ENCODE measurements around the gene WDR62.
A peak's percentile ranks its signal among the peaks of the same experiment; 100 is the strongest.

WDR62 gene

GRCh38 chr19:36141039-36141927 lies 86.6 kb downstream of the WDR62 start:
- Histone ChIP-seq H3K4me1 (ENCODE audit: insufficient read depth, low read length, poor library complexity, severe bottlenecking) (peaks cover 9% of the 10 kb centered on the region), H3K9ac (ENCODE audit: low read depth, low read length, poor library complexity, severe bottlenecking) (peak overlapping the region; percentile 84), H3K4me3 (ENCODE audit: low read length, poor library complexity, severe bottlenecking) (peak overlapping the region; percentile 80), H3K36me3 (ENCODE audit: insufficient read depth, low read length) (peaks cover 26% of the 10 kb centered on the region), H4K20me1 (ENCODE audit: insufficient read depth, low read length, poor library complexity, severe bottlenecking) (peaks cover 22% of the 10 kb centered on the region), H3K4me2 (ENCODE audit: low read depth, low read length, poor library complexity, severe bottlenecking) (peak overlapping the region; percentile 64), H3F3A (ENCODE audit: low read depth) (no peaks in the 10 kb centered on the region), H3K9me2 (replicated peaks; ENCODE audit: low read depth, low read length) (no peaks in the 10 kb centered on the region), H3K27me3 (ENCODE audit: insufficient read depth, low read length, poor library complexity, severe bottlenecking) (no peaks in the 10 kb centered on the region), H3K79me2 (ENCODE audit: insufficient read depth, low read length) (peaks cover 20% of the 10 kb centered on the region; the same call in 1 of the 2 replicates), H3K9me3 (ENCODE audit: insufficient read depth, low read depth, low read length) (no peaks in the 10 kb centered on the region), H2AFZ (ENCODE audit: low read length) (peak overlapping the region; percentile 59; the same call in 1 of the 2 replicates)
- TF ChIP-seq CTCF (conservative IDR thresholded peaks at IDR 0.05; ENCODE audit: low read length) = no peak
- TF ChIP-seq EZH2phosphoT487 (IDR thresholded peaks at IDR 0.05; ENCODE audit: borderline replicate concordance) = no peak

- H3K9ac ChIP-seq (ENCODE audit: low read depth, low read length, poor library complexity, severe bottlenecking) = no peak overlapping the region
- H4K20me1 ChIP-seq (ENCODE audit: insufficient read depth, low read length, poor library complexity, severe bottlenecking) = peaks cover 22% of the 10 kb centered on the region
- no peak for TF ChIP-seq EZH2phosphoT487 (IDR thresholded peaks at IDR 0.05; ENCODE audit: borderline replicate concordance)
- no peak for TF ChIP-seq CTCF (conservative IDR thresholded peaks at IDR 0.05; ENCODE audit: low read length)
- H3K9me3 ChIP-seq (ENCODE audit: insufficient read depth, low read depth, low read length) = no peaks in the 10 kb centered on the region
- peaks cover 20% of the 10 kb centered on the region; the same call in 1 of the 2 replicates for H3K79me2 ChIP-seq (ENCODE audit: insufficient read depth, low read length)
- peak overlapping the region; percentile 80 for H3K4me3 ChIP-seq (ENCODE audit: low read length, poor library complexity, severe bottlenecking)
- peaks cover 9% of the 10 kb centered on the region for H3K4me1 ChIP-seq (ENCODE audit: insufficient read depth, low read length, poor library complexity, severe bottlenecking)
- no peaks in the 10 kb centered on the region for H3F3A ChIP-seq (ENCODE audit: low read depth)
- no peaks in the 10 kb centered on the region for H3K9me2 ChIP-seq (replicated peaks; ENCODE audit: low read depth, low read length)
- peaks cover 32% of the 10 kb centered on the region for H3K36me3 ChIP-seq (ENCODE audit: insufficient read depth, low read length)
- peak overlapping the region; percentile 64 for H3K4me2 ChIP-seq (ENCODE audit: low read depth, low read length, poor library complexity, severe bottlenecking)
- H2AFZ ChIP-seq (ENCODE audit: low read length) = no peak overlapping the region
- H3K27me3 ChIP-seq (ENCODE audit: insufficient read depth, low read length, poor library complexity, severe bottlenecking) = no peaks in the 10 kb centered on the region
These were observed 87.3 kb downstream of the WDR62 start for GRCh38 chr19:36142046-36142445.

DNA sequence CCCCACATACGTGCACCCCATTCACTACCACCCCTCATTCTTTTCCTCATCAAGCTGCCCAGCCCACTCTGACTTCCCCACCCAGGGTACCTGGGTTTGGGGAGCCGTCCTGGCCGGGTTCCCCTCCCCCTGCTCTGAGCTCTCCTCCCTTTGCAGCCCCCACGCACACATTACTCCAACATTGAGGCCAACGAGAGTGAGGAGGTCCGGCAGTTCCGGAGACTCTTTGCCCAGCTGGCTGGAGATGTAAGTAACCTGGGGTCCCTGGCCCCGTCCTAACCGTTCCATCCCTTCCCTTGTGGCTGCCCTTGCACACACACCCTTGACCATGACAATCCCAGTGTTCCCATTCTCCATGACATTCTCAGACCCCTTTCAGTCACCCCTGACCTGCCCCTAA lies 87.8 kb downstream of the WDR62 start:
- H3K79me2 ChIP-seq (ENCODE audit: insufficient read depth, low read length) = peaks cover 20% of the 10 kb centered on the region; the same call in 1 of the 2 replicates
- no peak overlapping the region for H3K4me2 ChIP-seq (ENCODE audit: low read depth, low read length, poor library complexity, severe bottlenecking)
- H2AFZ ChIP-seq (ENCODE audit: low read length) = no peak overlapping the region
- no peaks in the 10 kb centered on the region for H3K27me3 ChIP-seq (ENCODE audit: insufficient read depth, low read length, poor library complexity, severe bottlenecking)
- peaks cover 22% of the 10 kb centered on the region for H4K20me1 ChIP-seq (ENCODE audit: insufficient read depth, low read length, poor library complexity, severe bottlenecking)
- peaks cover 35% of the 10 kb centered on the region for H3K36me3 ChIP-seq (ENCODE audit: insufficient read depth, low read length)
- H3K4me3 ChIP-seq (ENCODE audit: low read length, poor library complexity, severe bottlenecking) = no peak overlapping the region
- H3K9me3 ChIP-seq (ENCODE audit: insufficient read depth, low read depth, low read length) = no peaks in the 10 kb centered on the region
- H3K9me2 ChIP-seq (replicated peaks; ENCODE audit: low read depth, low read length) = no peaks in the 10 kb centered on the region
- TF ChIP-seq CTCF (conservative IDR thresholded peaks at IDR 0.05; ENCODE audit: low read length) (no peak), EZH2phosphoT487 (IDR thresholded peaks at IDR 0.05; ENCODE audit: borderline replicate concordance) (no peak)
- H3K4me1 ChIP-seq (ENCODE audit: insufficient read depth, low read length, poor library complexity, severe bottlenecking) = peaks cover 9% of the 10 kb centered on the region
- no peak overlapping the region for H3K9ac ChIP-seq (ENCODE audit: low read depth, low read length, poor library complexity, severe bottlenecking)
- no peaks in the 10 kb centered on the region for H3F3A ChIP-seq (ENCODE audit: low read depth)
